HepG2 (cell line): ENCODE measurements around the gene FUT6. TPM values are rescaled to one million over a fixed set of nuclear protein-coding genes. Genes with fewer than 3 reads are reported as not detected.

Source experiments
- BRD4 ChIP-seq: sonication (generic); formaldehyde crosslinking; IDR thresholded peaks from 2 replicates; pipeline ENCODE4 v1.4.0; 2020; ENCODE audit warnings: missing genetic modification reagents
- CBX5 ChIP-seq: sonication (generic); formaldehyde crosslinking; IDR thresholded peaks from 2 replicates; pipeline ENCODE4 v1.4.0; 2020; ENCODE audit warnings: missing genetic modification reagents, borderline replicate concordance
- FOXA1 ChIP-seq, 2 experiments: fragments of 450-650 bp in 1 of 2; sonication (generic) in 1 of 2; formaldehyde crosslinking in 1 of 2; IDR thresholded peaks; 2 replicates each; pipeline versions ENCODE4 v1.4.0 to v1.6.1; 2016 to 2020; ENCODE audit warnings: missing genetic modification reagents in 1 of 2
- NFYC ChIP-seq: IDR thresholded peaks from 2 replicates; pipeline ENCODE4 v1.6.1; 2016; ENCODE audit warnings: missing genetic modification reagents, missing compliant biosample characterization
- SMYD3 ChIP-seq: sonication (generic); formaldehyde crosslinking; IDR thresholded peaks from 2 replicates; pipeline ENCODE4 v1.8.1; 2023; ENCODE audit warnings: mild to moderate bottlenecking, missing genetic modification reagents
- SP140L ChIP-seq: sonication (generic); formaldehyde crosslinking; IDR thresholded peaks from 2 replicates; pipeline ENCODE4 v1.4.0; 2020; ENCODE audit warnings: missing genetic modification reagents, borderline replicate concordance
- SRSF1 ChIP-seq: fragments of 200-400 bp; formaldehyde crosslinking; optimal IDR thresholded peaks from 2 replicates; pipeline ENCODE3; 2017; ENCODE audit warnings: mild to moderate bottlenecking, low read depth, low read length, moderate library complexity
- TGIF2 ChIP-seq: IDR thresholded peaks from 2 replicates; pipeline ENCODE4 v1.6.1; 2016; ENCODE audit warnings: control low read depth, missing compliant biosample characterization
- TOE1 ChIP-seq: sonication (generic); formaldehyde crosslinking; IDR thresholded peaks from 2 replicates; pipeline ENCODE4 v1.4.0; 2020; ENCODE audit warnings: mild to moderate bottlenecking, missing genetic modification reagents
- ZFP62 ChIP-seq: sonication (generic); formaldehyde crosslinking; IDR thresholded peaks from 2 replicates; pipeline ENCODE4 v1.4.0; 2020; ENCODE audit warnings: missing genetic modification reagents
- ZNF256 ChIP-seq: sonication (generic); formaldehyde crosslinking; conservative IDR thresholded peaks from 2 replicates; pipeline ENCODE4 v1.4.0; 2020; ENCODE audit warnings: missing genetic modification reagents
- ZNF3 ChIP-seq: IDR thresholded peaks from 2 replicates; pipeline ENCODE4 v1.7.0; 2017; ENCODE audit warnings: inconsistent platforms
- ZNF329 ChIP-seq: sonication (generic); formaldehyde crosslinking; IDR thresholded peaks from 2 replicates; pipeline ENCODE4 v1.9.0; 2021; ENCODE audit warnings: low read depth, mild to moderate bottlenecking, missing genetic modification reagents
- ZNF432 ChIP-seq: sonication (generic); formaldehyde crosslinking; IDR thresholded peaks from 2 replicates; pipeline ENCODE4 v1.5.0; 2020; ENCODE audit warnings: missing genetic modification reagents, mild to moderate bottlenecking, borderline replicate concordance
- ZNF720 ChIP-seq: sonication (generic); formaldehyde crosslinking; IDR thresholded peaks from 2 replicates; pipeline ENCODE4 v1.4.0; 2020; ENCODE audit warnings: missing genetic modification reagents
- ZNF792 ChIP-seq: IDR thresholded peaks from 2 replicates; pipeline ENCODE4 v1.6.1; 2016
- ZZZ3 ChIP-seq: sonication (generic); formaldehyde crosslinking; IDR thresholded peaks from 2 replicates; pipeline ENCODE4 v1.4.0; 2020; ENCODE audit warnings: missing genetic modification reagents, mild to moderate bottlenecking, borderline replicate concordance
- polyA plus RNA-seq, 8 experiments: library from polyadenylated mRNA; depleted of rRNA in 3 of 8; stranded (reverse) in 7 of 8; unstranded in 1 of 8; fragments of >200 nt; fragmentation: Illumina TruSeq in 4 of 8; extraction: Trizol in 4 of 8; gene quantifications; 2 replicates each; pipeline versions ENCODE4 v1.2.1 to v1.2.3, GENCODE V29; 2011 to 2016; ENCODE audit warnings: low read depth in 4 of 8, missing spikeins in 1 of 8, mixed read lengths in 1 of 8; ENCODE audit not compliant: insufficient read depth in 1 of 8
- total RNA-seq, 5 experiments: library from RNA; depleted of rRNA; stranded (reverse); fragments of >200 nt; fragmentation: Illumina TruSeq; extraction: Trizol; gene quantifications; 2 replicates each; pipeline ENCODE4 v1.2.3, GENCODE V29; 2016; ENCODE audit warnings: low read depth in 1 of 5
- TF ChIP-seq, protein P1 (sequence below): sonication (generic); formaldehyde crosslinking; conservative IDR thresholded peaks from 2 replicates; pipeline ENCODE4 v1.5.0; 2020; ENCODE audit warnings: missing genetic modification reagents
- TF ChIP-seq, protein P2 (sequence below): sonication (generic); formaldehyde crosslinking; IDR thresholded peaks from 2 replicates; pipeline ENCODE4 v1.4.0; 2020; ENCODE audit warnings: missing genetic modification reagents, borderline replicate concordance
- TF ChIP-seq, protein P3 (sequence below): sonication (generic); formaldehyde crosslinking; IDR thresholded peaks from 2 replicates; pipeline ENCODE4 v1.9.0; 2022; ENCODE audit warnings: low read depth, missing genetic modification reagents
- TF ChIP-seq, protein P4 (sequence below): sonication (generic); formaldehyde crosslinking; IDR thresholded peaks from 2 replicates; pipeline ENCODE4 v1.4.0; 2020; ENCODE audit warnings: missing genetic modification reagents

FUT6 gene
- total and polyA plus RNA-seq, 2 of the 13 experiments (the other 11 are each of a cell fraction or from before 2014, with no cell fraction given), result 8.2 to 27.7 TPM

DNA sequence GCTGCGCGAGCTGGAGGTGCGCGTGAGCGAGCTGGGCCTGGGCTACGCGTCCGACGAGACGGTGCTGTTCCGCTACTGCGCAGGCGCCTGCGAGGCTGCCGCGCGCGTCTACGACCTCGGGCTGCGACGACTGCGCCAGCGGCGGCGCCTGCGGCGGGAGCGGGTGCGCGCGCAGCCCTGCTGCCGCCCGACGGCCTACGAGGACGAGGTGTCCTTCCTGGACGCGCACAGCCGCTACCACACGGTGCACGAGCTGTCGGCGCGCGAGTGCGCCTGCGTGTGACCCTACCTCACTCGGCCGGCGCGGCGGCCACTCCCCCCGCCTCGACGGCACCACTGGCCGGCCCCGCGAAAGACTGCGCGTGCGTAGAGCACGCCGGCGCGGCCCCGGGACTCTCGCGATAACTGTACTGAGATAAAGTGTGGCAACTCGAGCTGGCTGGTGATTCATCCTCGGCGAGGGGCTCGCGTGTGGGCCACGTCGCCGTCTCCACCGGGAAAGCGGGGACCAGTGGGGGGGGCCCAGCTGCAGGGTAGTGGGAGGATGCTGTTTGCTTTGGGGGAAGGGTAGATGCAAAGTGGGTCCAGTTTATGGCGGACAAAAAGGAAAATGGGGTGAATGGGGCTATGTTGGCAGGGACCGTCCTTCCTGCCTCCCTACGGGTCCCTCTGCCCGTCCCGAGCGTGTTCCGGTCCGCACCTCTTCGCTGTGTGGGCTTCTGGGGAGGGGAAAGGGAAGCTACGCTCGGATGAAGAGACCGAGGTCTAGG lies 11.4 kb downstream of the FUT6 start (continued):
- TF ChIP-seq, protein P1, sequence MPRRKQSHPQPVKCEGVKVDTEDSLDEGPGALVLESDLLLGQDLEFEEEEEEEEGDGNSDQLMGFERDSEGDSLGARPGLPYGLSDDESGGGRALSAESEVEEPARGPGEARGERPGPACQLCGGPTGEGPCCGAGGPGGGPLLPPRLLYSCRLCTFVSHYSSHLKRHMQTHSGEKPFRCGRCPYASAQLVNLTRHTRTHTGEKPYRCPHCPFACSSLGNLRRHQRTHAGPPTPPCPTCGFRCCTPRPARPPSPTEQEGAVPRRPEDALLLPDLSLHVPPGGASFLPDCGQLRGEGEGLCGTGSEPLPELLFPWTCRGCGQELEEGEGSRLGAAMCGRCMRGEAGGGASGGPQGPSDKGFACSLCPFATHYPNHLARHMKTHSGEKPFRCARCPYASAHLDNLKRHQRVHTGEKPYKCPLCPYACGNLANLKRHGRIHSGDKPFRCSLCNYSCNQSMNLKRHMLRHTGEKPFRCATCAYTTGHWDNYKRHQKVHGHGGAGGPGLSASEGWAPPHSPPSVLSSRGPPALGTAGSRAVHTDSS (CRISPR knock-in tag), result 0 out of 2 replicates have a peak, but pooled peaks have one; percentile 28
- TF ChIP-seq TGIF2 (CRISPR knock-in tag), result no peak
- TF ChIP-seq, protein P2, sequence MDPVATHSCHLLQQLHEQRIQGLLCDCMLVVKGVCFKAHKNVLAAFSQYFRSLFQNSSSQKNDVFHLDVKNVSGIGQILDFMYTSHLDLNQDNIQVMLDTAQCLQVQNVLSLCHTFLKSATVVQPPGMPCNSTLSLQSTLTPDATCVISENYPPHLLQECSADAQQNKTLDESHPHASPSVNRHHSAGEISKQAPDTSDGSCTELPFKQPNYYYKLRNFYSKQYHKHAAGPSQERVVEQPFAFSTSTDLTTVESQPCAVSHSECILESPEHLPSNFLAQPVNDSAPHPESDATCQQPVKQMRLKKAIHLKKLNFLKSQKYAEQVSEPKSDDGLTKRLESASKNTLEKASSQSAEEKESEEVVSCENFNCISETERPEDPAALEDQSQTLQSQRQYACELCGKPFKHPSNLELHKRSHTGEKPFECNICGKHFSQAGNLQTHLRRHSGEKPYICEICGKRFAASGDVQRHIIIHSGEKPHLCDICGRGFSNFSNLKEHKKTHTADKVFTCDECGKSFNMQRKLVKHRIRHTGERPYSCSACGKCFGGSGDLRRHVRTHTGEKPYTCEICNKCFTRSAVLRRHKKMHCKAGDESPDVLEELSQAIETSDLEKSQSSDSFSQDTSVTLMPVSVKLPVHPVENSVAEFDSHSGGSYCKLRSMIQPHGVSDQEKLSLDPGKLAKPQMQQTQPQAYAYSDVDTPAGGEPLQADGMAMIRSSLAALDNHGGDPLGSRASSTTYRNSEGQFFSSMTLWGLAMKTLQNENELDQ, result 0 out of 2 replicates have a peak, but pooled peaks have one; percentile 11
- TF ChIP-seq ZZZ3 (CRISPR knock-in tag), result peak; percentile 52; the same call in 1 of the 2 replicates
- peak; percentile 88 for TF ChIP-seq SMYD3
- TF ChIP-seq SP140L (CRISPR knock-in tag), result peak; percentile 62; the same call in 1 of the 2 replicates
- TF ChIP-seq, protein P3, sequence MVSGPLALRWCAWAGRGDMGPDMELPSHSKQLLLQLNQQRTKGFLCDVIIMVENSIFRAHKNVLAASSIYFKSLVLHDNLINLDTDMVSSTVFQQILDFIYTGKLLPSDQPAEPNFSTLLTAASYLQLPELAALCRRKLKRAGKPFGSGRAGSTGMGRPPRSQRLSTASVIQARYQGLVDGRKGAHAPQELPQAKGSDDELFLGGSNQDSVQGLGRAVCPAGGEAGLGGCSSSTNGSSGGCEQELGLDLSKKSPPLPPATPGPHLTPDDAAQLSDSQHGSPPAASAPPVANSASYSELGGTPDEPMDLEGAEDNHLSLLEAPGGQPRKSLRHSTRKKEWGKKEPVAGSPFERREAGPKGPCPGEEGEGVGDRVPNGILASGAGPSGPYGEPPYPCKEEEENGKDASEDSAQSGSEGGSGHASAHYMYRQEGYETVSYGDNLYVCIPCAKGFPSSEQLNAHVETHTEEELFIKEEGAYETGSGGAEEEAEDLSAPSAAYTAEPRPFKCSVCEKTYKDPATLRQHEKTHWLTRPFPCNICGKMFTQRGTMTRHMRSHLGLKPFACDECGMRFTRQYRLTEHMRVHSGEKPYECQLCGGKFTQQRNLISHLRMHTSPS, result peak; percentile 57; the same call in 1 of the 2 replicates
- TF ChIP-seq ZNF720 (CRISPR knock-in tag), result no peak
- TF ChIP-seq, protein P4, sequence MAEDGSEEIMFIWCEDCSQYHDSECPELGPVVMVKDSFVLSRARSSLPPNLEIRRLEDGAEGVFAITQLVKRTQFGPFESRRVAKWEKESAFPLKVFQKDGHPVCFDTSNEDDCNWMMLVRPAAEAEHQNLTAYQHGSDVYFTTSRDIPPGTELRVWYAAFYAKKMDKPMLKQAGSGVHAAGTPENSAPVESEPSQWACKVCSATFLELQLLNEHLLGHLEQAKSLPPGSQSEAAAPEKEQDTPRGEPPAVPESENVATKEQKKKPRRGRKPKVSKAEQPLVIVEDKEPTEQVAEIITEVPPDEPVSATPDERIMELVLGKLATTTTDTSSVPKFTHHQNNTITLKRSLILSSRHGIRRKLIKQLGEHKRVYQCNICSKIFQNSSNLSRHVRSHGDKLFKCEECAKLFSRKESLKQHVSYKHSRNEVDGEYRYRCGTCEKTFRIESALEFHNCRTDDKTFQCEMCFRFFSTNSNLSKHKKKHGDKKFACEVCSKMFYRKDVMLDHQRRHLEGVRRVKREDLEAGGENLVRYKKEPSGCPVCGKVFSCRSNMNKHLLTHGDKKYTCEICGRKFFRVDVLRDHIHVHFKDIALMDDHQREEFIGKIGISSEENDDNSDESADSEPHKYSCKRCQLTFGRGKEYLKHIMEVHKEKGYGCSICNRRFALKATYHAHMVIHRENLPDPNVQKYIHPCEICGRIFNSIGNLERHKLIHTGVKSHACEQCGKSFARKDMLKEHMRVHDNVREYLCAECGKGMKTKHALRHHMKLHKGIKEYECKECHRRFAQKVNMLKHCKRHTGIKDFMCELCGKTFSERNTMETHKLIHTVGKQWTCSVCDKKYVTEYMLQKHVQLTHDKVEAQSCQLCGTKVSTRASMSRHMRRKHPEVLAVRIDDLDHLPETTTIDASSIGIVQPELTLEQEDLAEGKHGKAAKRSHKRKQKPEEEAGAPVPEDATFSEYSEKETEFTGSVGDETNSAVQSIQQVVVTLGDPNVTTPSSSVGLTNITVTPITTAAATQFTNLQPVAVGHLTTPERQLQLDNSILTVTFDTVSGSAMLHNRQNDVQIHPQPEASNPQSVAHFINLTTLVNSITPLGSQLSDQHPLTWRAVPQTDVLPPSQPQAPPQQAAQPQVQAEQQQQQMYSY, result no peak
- TF ChIP-seq ZNF329 (CRISPR knock-in tag), result peak; percentile 90
- peak; percentile 70; the same call in 1 of the 2 replicates for TF ChIP-seq ZNF792
- no peak for TF ChIP-seq ZFP62 (CRISPR knock-in tag)
- TF ChIP-seq TOE1 (CRISPR knock-in tag), result no peak
- no peak for TF ChIP-seq BRD4 (CRISPR knock-in tag)
- TF ChIP-seq CBX5 (CRISPR knock-in tag), result peak; percentile 62; the same call in 1 of the 2 replicates
- TF ChIP-seq ZNF3 (CRISPR knock-in tag), result no peak
- TF ChIP-seq ZNF256 (CRISPR knock-in tag), result no peak
- no peak for TF ChIP-seq SRSF1
- TF ChIP-seq FOXA1 (IDR thresholded peaks at IDR 0.05), result no peak
- peak; percentile 79 for TF ChIP-seq FOXA1 (CRISPR knock-in tag; IDR thresholded peaks at IDR 0.05)
- no peak for TF ChIP-seq NFYC (CRISPR knock-in tag)
- no peak for TF ChIP-seq ZNF432 (CRISPR knock-in tag)
